Body of pancreas (tissue), 4 donors: ENCODE data around the gene AUTS2. TPM values are rescaled to one million over a fixed set of nuclear protein-coding genes. Genes with fewer than 3 reads are reported as not detected.

Experiments used
- ATAC-seq: fragments of 150-250 bp; one replicate; pipeline ENCODE4 v1.9.1; 2016
- DNase-seq, 4 donors: peaks; one replicate each; pipeline ENCODE4 v3.0.0-alpha.2; 2019
- H3K27ac ChIP-seq, 4 donors: fragments of 200-600 bp; sonication (generic); 1 replicate in 3 of 4; 2 replicates in 1 of 4; pipeline versions ENCODE4 v1.5.1 to v1.6.1; 2016 to 2019; ENCODE audit warnings: mild to moderate bottlenecking in 1 of 4, mixed read lengths in 1 of 4, moderate library complexity in 1 of 4
- H3K27me3 ChIP-seq, 2 donors: fragments of 200-600 bp; sonication (generic); one replicate each; pipeline ENCODE4 v1.6.0; 2016; ENCODE audit warnings: mild to moderate bottlenecking in 1 of 2
- H3K36me3 ChIP-seq, 2 donors: fragments of 200-600 bp; sonication (generic); replicated peaks in 1 of 2; 2 replicates each; pipeline ENCODE4 v1.5.1; 2016; ENCODE audit warnings: low read depth in 2 of 2; ENCODE audit not compliant: insufficient read depth in 1 of 2
- H3K4me1 ChIP-seq: fragments of 200-600 bp; sonication (generic); one replicate; pipeline ENCODE4 v1.6.0; 2016
- H3K4me3 ChIP-seq, 2 donors: fragments of 200-600 bp; sonication (generic); 1 replicate in 1 of 2; 2 replicates in 1 of 2; pipeline ENCODE4 v1.5.1; 2016 to 2019
- H3K9me3 ChIP-seq, 3 donors: fragments of 200-600 bp; sonication (generic); 1 replicate in 2 of 3; 2 replicates in 1 of 3; pipeline ENCODE4 v1.5.1; 2016
- CTCF ChIP-seq, 7 experiments: fragments of 450-650 bp in 4 of 7; fragments of 200-600 bp in 3 of 7; sonication (generic) in 3 of 7; IDR thresholded peaks; one replicate each; pipeline ENCODE4 v1.5.1; 2016 to 2019; ENCODE audit warnings: antibody characterized with exemption in 7 of 7
- POLR2A ChIP-seq, 3 donors: fragments of 450-650 bp; IDR thresholded peaks; one replicate each; pipeline ENCODE4 v1.6.1; 2016; ENCODE audit warnings: antibody characterized with exemption in 3 of 3, mild to moderate bottlenecking in 2 of 3
- WGBS, 2 donors: methylation state at CpG; one replicate each; pipeline ENCODE4 v1.1.5; 2017; 5-methylcytosine and 5-hydroxymethylcytosine counted together
- intact Hi-C: fragments of 100-400 bp; cut with DNase I; formaldehyde crosslinking; loops from one replicate; pipeline ENCODE4 v1.15.1; 2023
- total RNA-seq, 2 donors: library from RNA; depleted of rRNA; stranded (reverse); fragments of >200 nt; gene quantifications; one replicate each; pipeline ENCODE4 v1.1.0, GENCODE V29; 2016

AUTS2 gene
- total RNA-seq, 2 donors from 2014 or later: 11.7 to 18.5 TPM

GRCh38 chr7:69786730-69787395, 188.6 kb downstream of the AUTS2 start:
- 69 to 81% methylated on average over 3 of the region's 3 CpGs for WGBS, 2 donors

GRCh38 chr7:69787736-69788431, 189.6 kb downstream of the AUTS2 start:
- Histone ChIP-seq H3K4me1 (no peaks in the 10 kb centered on the region), H3K9me3 (no peaks in the 10 kb centered on the region), H3K36me3 (no peaks in the 10 kb centered on the region), H3K4me3 (no peak overlapping the region), H3K27me3 (no peaks in the 10 kb centered on the region), H3K27ac (no peak overlapping the region)
- 80 to 82% methylated on average over 5 of the region's 5 CpGs for WGBS, 2 donors
- intact Hi-C loops: no loop called here
- ATAC-seq (no peak), DNase-seq (no peak)
- no peak for TF ChIP-seq CTCF (IDR thresholded peaks at IDR 0.05)
- TF ChIP-seq POLR2A (IDR thresholded peaks at IDR 0.05): no peak

More at GRCh38 chr7:69786730-69787395, 188.6 kb downstream of the AUTS2 start:
- intact Hi-C loops: no loop called here
- H3K4me3 ChIP-seq: no peak overlapping the region
- H3K27me3 ChIP-seq: no peaks in the 10 kb centered on the region
- H3K36me3 ChIP-seq: no peaks in the 10 kb centered on the region
- no peak for TF ChIP-seq POLR2A (IDR thresholded peaks at IDR 0.05)
- no peaks in the 10 kb centered on the region for H3K4me1 ChIP-seq
- H3K27ac ChIP-seq: no peak overlapping the region
- DNase-seq (no peak), ATAC-seq (no peak)
- H3K9me3 ChIP-seq: no peaks in the 10 kb centered on the region

GRCh38 chr7:69789563-69789962, 191.3 kb downstream of the AUTS2 start:
- Histone ChIP-seq H3K36me3 (no peaks in the 10 kb centered on the region), H3K4me1 (no peaks in the 10 kb centered on the region), H3K9me3 (no peaks in the 10 kb centered on the region), H3K27ac (no peak overlapping the region), H3K27me3 (no peaks in the 10 kb centered on the region), H3K4me3 (no peak overlapping the region)
- TF ChIP-seq CTCF (IDR thresholded peaks at IDR 0.05) (no peak), POLR2A (IDR thresholded peaks at IDR 0.05) (no peak)
- intact Hi-C loops: no loop called here
- DNase-seq: no peak
- 82 to 83% methylated on average over 2 of the region's 2 CpGs for WGBS, 2 donors
- ATAC-seq: no peak

DNA sequence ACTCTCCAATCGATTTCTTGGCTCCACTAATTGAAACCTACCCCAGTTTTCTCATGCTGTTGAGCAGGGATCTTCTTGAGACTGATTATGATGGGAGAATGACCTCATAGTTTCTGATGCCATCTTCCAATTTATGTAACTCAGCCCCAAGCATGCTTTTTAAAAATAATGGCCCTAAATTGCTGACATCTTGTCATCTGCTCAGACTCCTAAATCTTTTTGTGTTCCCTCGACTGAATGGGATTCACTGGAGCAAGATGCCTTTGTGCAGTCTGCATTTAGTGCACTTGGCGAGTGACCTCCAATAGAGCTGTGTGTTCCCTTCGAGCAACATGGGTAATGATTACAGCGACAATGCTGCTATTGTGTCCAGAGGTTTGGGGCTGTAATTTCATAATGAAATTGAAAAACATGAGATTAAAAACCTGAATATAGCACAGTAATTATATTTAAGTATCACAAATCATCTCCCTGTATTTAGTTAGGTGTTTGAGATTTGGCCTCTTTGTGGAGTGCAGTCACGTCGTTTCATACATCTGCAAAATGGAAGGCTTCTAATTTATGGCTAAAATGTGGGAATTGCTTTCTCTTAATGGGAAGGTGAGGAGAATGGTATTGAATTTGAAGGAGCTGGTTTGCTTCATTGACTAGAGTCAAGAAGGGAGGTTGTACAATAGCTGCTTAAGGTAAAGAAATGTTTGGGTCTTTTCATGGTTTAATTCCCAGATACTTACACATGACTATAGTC, 192.9 kb downstream of the AUTS2 start:
- H3K4me1 ChIP-seq: no peaks in the 10 kb centered on the region
- H3K36me3 ChIP-seq: no peaks in the 10 kb centered on the region
- H3K9me3 ChIP-seq: no peaks in the 10 kb centered on the region
- DNase-seq (no peak), ATAC-seq (no peak)
- no peaks in the 10 kb centered on the region for H3K27me3 ChIP-seq
- WGBS, 2 donors: 59 to 72% methylated on average over 7 of the region's 7 CpGs
- intact Hi-C loops: no loop called here
- no peak overlapping the region for H3K4me3 ChIP-seq
- H3K27ac ChIP-seq: no peak overlapping the region
- TF ChIP-seq CTCF (IDR thresholded peaks at IDR 0.05) (no peak), POLR2A (IDR thresholded peaks at IDR 0.05) (no peak)

DNA sequence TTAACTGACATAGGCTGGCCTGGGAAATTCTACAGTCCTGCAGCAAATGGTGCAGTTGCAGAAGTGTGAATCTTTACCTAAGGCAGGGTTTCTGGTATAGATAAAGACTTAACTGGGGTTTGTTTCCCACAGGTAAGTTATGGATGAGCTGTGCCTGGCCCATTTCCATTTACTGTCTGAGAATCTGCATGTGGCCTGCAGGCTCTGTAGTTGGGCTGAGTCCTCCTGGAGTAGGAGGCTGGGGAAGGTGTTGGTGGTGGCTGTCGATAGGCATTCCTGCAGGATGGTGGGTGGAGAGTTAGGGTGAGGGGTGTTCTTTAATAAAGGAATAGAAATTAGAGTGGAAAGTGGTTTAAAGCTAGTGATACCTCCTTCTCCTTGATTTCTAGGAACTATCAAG, 193.5 kb downstream of the AUTS2 start:
- Histone ChIP-seq H3K27ac (no peak overlapping the region), H3K9me3 (no peaks in the 10 kb centered on the region), H3K4me1 (no peaks in the 10 kb centered on the region), H3K4me3 (no peak overlapping the region), H3K27me3 (no peaks in the 10 kb centered on the region), H3K36me3 (no peaks in the 10 kb centered on the region)
- intact Hi-C loops: no loop called here
- DNase-seq (no peak), ATAC-seq (no peak)
- 92 to 94% methylated on average over 1 of the region's 1 CpG for WGBS, 2 donors
- TF ChIP-seq CTCF (IDR thresholded peaks at IDR 0.05) (no peak), POLR2A (IDR thresholded peaks at IDR 0.05) (no peak)
